ENCODE results near the gene PCDHB2.
"Not testable (repeated sequence)": the region's sequence is repeated elsewhere in the genome, so short reads cannot be mapped to it uniquely, and the experiment has no call there.

DNA sequence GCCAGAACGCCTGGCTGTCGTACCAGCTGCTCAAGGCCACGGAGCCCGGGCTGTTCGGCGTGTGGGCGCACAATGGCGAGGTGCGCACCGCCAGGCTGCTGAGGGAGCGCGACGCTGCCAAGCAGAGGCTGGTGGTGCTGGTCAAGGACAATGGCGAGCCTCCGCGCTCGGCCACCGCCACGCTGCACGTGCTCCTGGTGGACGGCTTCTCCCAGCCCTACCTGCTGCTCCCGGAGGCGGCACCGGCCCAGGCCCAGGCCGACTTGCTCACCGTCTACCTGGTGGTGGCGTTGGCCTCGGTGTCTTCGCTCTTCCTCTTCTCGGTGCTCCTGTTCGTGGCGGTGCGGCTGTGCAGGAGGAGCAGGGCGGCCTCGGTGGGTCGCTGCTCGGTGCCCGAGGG is 2.2 kb downstream of the PCDHB2 start:
- not testable (repeated sequence) for TF ChIP-seq EZH2 (IDR thresholded peaks at IDR 0.05; ENCODE audit: borderline replicate concordance, low read depth, low read length, poor library complexity, severe bottlenecking); CTCF (conservative IDR thresholded peaks at IDR 0.05; ENCODE audit: low read depth, low read length)

All from A673 (cell line).